ENCODE measurements around the gene MAPK4.
"Not testable (repeated sequence)": the region's sequence is repeated elsewhere in the genome, so short reads cannot be mapped to it uniquely, and the experiment has no call there.

The MAPK4 gene

GRCh38 chr18:50753311-50753710, 193.4 kb downstream of the MAPK4 start:
- DNase-seq (ENCODE audit: low spot score): no peak

DNA sequence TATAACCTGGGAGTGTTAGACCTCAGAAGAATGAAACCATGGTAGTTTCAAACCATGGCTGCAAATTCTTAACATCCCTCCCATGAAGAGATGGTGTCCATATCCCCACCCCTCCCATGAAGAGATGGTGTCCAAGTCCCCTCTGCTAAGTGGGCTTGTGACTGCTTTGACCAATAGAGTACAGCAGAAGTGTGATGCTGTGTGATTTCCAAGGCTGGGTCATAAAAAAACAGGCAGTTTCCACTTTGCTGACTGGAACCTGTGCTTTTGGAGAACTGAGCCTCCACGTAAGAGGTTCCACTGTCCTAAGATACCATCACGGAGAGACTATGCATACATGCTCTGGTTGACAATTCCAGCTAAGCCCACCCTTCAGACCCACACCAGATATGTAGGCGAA, 194.4 kb downstream of the MAPK4 start:
- DNase-seq (ENCODE audit: low spot score): no peak

DNA sequence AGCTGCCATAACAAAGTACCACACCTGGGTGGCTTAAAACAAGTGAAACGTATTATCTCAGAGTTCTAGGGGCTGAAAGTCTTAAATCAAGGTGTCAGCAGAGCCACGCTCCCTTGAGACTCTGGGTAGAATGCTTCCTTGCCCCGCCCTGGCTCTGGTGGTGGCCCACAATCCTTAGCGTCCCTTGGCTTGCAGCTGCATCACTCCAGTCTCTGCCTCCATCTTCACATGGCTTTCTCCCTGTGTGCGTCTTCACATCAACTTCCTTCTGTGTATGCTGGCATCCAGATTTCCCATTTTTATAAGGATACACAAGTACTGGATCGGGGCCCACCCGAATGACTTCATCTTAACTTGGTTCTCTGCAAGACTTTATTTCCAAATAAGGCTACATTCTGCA, 197.5 kb downstream of the MAPK4 start:
- no peak for DNase-seq (ENCODE audit: low spot score)

- DNase-seq (ENCODE audit: low spot score): no peak
Observed at GRCh38 chr18:50769463-50769862, 209.6 kb downstream of the MAPK4 start.

- no peak for DNase-seq (ENCODE audit: low spot score)
Observed at GRCh38 chr18:50775207-50775606, 215.3 kb downstream of the MAPK4 start.

DNA sequence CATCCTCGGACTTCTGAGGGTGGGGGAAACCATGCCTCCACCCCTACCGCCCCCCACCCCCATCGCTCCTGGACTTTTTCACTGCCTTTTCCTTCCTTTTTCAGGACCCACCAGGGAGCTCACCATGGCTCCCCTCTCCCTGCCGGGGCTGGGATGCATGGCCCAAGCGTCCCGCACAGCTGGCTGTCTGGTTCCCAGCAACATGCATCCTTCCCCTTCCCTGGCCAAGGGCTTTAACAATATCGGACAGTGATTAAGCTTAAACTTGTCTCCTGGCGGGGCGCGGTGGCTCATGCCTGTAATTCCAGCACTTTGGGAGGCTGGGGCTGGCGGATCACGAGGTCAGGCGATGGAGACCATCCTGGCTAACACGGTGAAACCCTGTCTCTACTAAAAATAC, 215.8 kb downstream of the MAPK4 start:
- no peak for DNase-seq (ENCODE audit: low spot score)

DNA sequence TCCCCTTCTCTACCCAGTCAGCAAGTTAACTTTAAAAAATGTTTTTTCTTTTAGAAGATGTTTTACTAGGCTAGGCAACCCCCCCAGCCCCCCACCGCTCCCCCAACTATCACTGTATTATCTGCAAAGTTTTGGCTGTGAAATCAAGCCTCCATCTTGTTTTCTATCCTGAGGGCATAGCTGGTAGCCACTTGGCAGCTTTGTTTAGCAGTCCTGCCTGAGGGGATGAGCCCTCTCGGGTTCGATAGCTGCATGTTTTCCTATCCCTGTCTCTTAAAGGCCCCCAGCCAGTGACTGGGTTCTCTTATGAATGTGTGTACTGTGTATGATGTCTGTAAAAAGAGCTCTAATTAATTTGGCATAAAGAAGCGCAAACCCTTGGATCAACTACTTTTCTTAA, 216.5 kb downstream of the MAPK4 start:
- DNase-seq (ENCODE audit: low spot score): no peak

DNA sequence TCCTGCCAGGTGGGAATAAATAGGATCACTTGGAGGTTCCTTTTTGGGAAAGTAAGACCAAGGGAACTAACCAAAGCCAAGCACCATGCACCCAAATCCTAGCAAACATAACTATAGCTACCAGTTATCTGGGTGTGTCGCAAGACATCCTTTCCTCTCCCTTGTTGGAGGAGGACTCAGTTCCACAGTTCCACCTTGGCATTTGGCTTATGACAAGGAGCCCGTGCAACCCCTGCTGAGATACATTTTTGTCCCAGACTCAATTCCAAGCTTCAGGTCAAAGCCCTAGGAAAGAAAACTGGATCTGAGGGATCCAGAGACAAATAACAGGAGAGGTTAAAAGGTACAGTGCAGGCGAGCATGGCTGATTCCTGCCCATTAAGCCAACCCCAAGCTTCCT, 219.1 kb downstream of the MAPK4 start:
- DNase-seq (ENCODE audit: low spot score): not testable (repeated sequence)
